GM19240 (cell line): ENCODE measurements around the gene NKX2-3.

Source experiments
- DNase-seq: peaks from one replicate; pipeline ENCODE4 v3.0.0; 2011; ENCODE audit warnings: low spot score; ENCODE audit not compliant: insufficient read length

NKX2-3 gene

DNA sequence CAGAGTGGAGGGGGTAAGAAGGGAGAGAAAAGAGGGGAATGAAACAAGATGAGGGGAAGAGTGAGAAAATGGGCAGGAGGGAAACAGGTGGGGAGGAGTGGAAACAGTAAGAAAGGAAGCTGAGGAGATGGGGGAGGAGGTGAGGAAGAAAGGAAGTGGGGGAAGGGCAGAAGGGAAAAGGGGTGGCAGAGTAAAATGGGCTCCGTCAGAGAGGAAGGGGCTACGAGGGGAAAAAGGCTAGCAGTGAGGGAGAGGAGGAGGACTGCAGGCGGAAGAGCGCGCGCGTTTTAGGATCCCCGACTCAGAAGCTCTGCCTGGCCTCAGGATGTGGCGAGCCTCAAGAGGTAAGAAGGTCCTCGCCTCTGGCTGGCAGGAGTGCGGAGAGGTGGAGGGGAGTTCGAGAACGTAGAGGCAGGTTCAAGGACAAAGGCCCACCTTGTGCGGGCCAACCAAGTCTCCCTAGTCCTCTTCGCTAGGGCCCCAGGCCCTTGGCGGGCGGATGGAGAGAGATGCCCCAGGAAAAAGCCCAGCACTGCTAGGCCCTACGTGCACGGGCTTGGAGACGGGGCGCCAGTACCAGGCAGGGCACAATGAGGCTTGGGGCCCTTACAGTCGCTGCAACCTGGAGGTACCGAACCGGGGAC lies 5.8 kb upstream of the NKX2-3 start:
- no peak for DNase-seq

GRCh38 chr10:99527526-99528493 lies 4.9 kb upstream of the NKX2-3 start:
- no peak for DNase-seq

DNA sequence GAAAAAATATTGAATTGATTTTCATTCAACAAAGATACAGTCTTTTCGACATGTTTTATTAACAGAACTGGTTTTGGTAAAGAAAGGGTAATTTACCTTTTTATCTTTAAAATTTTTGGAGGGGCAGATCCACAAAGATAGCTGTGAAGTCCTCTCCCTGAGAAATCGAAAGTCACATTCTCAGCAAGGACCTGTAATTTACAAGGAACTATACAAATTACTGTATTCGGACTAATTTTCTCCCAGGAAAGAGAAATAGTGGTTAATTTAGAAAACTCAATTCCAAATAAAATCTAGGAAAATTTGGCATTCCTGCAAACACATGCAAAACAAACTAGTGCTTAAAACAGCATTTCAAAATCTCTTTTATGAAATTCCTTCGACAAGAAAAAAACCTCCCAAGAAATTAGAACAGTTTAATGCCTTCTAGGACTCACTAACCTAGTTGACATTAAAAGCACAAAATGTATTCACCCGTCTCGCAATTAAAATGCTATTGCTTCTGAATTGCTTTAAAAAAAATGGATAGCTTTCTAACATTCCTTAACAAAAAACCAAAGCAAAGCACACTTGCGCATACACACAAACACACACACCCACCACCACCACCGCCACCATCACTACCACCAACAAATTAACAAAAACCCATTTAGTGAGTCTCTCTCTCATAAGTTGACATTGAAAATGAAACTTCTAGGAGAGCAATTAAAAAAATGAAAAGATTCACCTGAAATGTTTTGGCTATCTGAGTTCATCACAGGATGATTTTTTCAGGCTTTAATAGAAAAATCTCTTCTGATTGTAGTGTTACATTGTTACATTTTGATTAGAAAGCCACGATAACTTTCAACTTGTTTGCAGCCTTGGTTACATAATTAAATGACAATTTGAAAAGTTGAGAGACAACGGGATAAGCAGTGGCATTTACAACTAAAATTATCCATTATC lies 4.0 kb upstream of the NKX2-3 start:
- no peak for DNase-seq

- no peak for DNase-seq
These were observed 3.1 kb upstream of the NKX2-3 start for GRCh38 chr10:99529591-99530107.

DNA sequence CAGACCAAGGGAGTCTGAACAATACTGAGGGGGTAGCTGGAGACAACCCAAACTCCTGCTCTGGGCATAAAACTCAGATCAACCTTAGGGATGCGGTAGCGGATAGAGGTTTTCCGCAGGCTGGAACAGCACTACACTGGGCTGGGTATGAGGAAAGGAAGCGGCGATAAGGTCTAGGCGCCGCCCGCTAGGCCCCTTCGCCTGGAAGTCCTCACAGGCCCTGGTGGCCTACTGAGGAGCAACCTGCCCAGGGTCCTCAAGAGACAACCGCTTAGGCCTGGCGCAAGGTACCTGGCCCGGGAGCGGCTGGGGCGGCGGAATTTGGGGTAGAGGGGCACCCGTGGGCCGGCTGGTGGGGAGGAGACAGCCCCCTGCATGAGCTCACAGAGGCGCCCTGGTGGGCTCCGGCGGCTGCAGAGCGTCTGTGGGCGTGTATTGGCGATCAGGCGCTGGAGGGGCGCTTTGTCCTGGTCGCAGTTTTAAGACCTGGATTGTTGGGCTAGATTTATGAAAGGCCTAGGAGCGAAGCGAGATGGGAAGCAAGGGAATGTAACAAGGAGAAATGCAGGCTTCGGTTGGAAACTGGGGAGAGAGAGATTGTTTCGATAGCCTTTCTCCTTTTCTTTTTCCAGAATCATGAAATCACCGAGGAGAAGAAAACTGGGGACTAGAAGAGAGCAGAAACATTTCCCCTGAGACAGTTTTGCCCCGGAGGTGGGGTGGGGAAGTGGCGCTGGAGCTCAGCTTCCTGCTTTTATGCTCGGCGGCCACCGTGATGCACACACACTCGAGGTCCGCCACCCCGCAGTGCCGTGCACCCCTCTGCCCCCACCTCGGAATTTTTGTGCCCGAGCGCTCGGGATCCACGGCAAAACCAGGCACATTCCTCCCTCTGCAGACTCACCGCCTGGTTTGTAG lies 2.4 kb upstream of the NKX2-3 start:
- DNase-seq = no peak

GRCh38 chr10:99531026-99531695 lies 1.6 kb upstream of the NKX2-3 start:
- DNase-seq = no peak

DNA sequence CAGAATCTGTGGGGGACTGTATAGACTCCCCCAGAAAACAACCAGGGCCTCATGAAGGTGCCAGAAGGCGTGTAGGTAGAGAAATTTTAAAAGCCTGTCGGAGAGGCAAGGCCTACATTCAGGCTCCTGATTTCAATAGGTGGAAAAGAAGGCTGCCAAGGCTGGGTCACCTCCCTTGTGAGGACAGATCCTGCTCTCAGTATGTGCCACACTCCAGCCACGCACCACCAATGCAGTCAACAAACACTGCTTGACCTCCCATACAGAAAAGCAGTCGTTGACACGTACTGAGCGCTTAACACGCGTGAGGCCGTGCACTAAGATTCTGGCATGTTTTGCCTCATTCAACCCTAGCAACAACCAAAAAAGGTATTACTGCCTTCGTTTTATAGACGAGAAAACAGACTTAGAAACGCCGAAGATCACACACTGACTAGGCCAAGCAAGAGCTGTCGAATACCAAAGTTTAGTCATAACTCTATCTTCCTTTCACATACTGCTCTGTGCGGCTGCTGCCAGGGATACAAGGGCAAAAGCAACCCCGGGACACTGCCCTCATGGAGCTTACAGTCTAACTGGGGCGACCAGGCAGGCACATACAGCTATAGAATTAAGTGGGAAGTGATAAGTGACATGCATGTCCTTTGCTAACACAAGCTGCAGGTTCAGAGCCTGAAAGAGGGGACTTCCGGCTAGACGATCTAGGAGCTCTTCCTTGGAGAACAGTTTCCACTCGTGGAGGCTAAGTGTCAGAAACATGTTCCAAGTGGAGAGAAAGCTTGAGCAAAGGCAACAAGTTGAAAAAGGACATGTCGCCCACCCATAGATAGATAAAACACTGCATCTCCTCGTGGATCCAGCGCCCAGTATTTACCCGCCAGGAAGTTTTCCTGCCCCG lies 797 bp upstream of the NKX2-3 start:
- no peak for DNase-seq

DNA sequence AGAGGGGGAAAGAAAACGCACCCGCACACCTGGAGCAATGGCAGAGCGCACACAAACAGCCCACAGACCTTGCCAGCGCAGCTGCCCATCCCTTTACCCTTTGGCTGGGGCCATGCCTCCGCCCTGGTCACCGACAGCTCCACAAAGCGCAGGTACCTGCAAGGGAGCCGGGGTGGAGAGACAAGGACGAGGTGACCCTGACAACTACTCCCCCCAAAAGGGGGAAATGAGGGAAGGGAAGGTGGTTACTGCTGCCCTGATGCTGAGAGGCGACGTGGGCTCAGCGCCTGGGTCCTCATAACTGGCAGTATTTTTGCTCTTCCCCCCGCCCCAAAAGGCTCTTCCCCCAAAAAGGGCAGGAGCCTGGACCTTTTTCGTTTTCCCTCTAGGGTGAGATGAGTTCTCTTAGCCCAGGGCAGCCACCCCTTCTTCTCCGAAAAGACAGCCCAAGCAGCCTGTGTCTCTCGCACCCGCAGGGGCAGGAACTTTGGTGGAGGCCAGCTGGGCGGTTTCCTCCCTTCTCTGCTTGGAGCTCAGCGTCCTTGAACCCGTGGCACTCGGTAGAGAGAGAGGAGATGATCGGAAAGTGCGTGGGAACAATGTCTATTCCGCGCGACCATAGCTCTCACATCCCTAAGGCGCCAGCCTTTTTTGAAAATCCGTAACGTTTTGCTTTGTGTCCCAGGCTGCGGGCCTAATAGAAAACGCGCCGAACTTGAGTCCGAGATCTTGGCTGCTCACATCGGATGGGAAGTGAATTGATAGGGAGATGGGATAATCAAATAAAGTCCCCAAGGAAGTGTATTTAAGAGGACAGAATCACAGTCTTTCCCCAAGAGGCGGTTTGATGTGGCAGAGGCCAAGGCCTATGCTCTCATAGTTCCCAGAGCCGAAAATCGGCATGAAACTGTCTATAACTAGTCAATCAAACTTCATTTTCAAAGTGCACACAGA lies 1.0 kb downstream of the NKX2-3 start:
- DNase-seq = no peak

- no peak for DNase-seq
These were observed 1.8 kb downstream of the NKX2-3 start for GRCh38 chr10:99534450-99534938.

- DNase-seq = no peak
These were observed 2.4 kb downstream of the NKX2-3 start for GRCh38 chr10:99534939-99535763.

- DNase-seq = no peak
These were observed 3.1 kb downstream of the NKX2-3 start for GRCh38 chr10:99535764-99536337.

- DNase-seq = no peak
These were observed 3.8 kb downstream of the NKX2-3 start for GRCh38 chr10:99536338-99537085.

DNA sequence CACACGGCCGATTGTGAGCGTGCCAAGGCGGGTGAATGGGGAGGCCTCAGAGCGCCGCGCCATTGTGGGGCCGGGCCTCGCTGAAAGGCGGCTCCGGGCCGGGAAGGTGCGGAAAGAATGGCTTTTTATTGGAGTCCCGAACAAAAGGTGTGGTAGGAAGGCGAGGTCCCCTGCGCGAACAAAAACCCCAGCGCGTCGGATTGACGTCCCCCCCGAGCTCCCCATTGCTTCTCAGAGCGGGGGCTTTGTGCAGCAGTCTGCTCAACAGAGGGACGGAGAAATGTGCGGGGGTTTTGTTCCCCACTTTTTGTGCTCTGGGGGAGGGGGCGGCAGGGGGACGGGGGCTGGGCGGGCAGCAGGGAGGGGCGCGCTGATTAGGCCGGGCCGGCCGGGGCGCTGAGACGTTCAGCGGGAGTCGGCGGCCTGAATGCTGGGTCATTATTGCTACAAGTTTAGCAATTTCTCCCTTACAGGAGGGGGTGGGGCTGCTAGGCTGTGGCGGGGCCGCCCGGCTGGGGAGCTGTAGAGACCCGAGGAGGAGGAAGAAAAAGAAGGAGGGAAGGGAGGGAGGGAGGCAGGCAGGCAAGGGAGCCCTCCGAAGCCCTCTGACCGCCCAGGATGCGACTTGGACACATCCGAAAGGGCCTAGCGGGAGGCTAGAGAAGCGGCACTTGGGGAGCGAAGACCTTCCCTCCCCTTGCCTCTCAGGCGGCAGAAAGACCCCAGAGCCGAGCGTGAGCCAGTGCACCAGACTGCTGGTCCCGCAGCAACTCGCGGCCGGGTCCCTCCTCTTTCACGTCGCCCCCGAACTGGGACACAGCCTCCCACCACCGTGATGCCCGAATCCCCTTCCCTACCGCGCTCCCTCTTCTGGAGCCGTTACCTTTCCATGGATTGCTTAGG lies 4.6 kb downstream of the NKX2-3 start:
- no peak for DNase-seq
